Chondrocyte (in vitro differentiated cells): ENCODE data around the gene RHOBTB1. TPM values are rescaled to one million over a fixed set of nuclear protein-coding genes. Genes with fewer than 3 reads are reported as not detected.
A peak's percentile ranks its signal among the peaks of the same experiment; 100 is the strongest.

Experiments used
- DNase-seq: peaks from one replicate; pipeline ENCODE4 v3.0.0; 2021; ENCODE audit warnings: mixed read lengths, low spot score
- H3K27ac Mint-ChIP-seq: one replicate; pipeline ENCODE4 v1.8.0; 2021; ENCODE audit warnings: mild to moderate bottlenecking, moderate library complexity, mixed read lengths; ENCODE audit not compliant: unreplicated experiment
- H3K27me3 Mint-ChIP-seq: 2 replicates; pipeline ENCODE4 v1.8.0; 2021; ENCODE audit warnings: low read depth, mixed read lengths
- H3K36me3 Mint-ChIP-seq: 2 replicates; pipeline ENCODE4 v1.8.0; 2021; ENCODE audit warnings: low read depth, mixed read lengths
- H3K4me1 Mint-ChIP-seq: 2 replicates; pipeline ENCODE4 v1.8.0; 2021; ENCODE audit warnings: low read depth, mild to moderate bottlenecking, mixed read lengths
- H3K4me3 Mint-ChIP-seq: one replicate; pipeline ENCODE4 v1.8.0; 2021; ENCODE audit warnings: mild to moderate bottlenecking, moderate library complexity, mixed read lengths; ENCODE audit not compliant: unreplicated experiment
- H3K9me3 Mint-ChIP-seq: 2 replicates; pipeline ENCODE4 v1.8.0; 2021; ENCODE audit warnings: low read depth, mixed read lengths
- total RNA-seq: library from RNA; stranded (reverse); gene quantifications from 3 replicates; pipeline ENCODE4 v1.2.1, GENCODE V29; 2021
- TF ChIP-seq, protein P1 (sequence below): fragments of 200-600 bp; sonication (generic); IDR thresholded peaks from 2 replicates; pipeline ENCODE4 v1.5.0; 2021; ENCODE audit warnings: antibody characterized with exemption, mild to moderate bottlenecking, moderate library complexity

Gene RHOBTB1
- total RNA-seq, 1 donor from 2014 or later, result 19.2 TPM

DNA sequence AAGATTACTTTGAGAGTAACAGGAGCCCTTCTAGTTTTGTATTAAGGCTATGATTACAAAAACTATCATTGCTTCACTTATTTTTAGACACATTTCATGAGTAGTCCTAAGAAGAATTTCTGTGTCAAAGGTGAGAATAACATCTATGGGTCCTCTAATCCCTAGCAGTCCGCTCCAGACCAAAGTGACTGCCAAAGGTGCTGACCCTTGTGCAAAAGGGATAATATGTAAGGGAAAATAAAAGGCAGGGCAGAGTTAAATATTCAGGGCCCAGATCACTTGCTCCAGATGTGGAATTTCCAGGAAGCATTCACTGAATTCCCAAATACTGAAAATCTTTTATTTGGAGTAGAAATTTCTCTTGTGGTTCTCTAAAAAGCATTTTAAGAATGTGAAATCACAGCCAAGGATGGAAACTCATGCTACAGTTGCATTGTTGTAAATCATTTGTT lies 29.3 kb downstream of the RHOBTB1 start:
- Mint-ChIP-seq H3K36me3 (peaks cover 9% of the 10 kb centered on the region), H3K27me3 (no peaks in the 10 kb centered on the region), H3K4me1 (peaks cover 82% of the 10 kb centered on the region), H3K4me3 (no peak overlapping the region), H3K27ac (peak overlapping the region; percentile 96), H3K9me3 (peaks cover 10% of the 10 kb centered on the region)
- DNase-seq, result no peak
- TF ChIP-seq, protein P1, sequence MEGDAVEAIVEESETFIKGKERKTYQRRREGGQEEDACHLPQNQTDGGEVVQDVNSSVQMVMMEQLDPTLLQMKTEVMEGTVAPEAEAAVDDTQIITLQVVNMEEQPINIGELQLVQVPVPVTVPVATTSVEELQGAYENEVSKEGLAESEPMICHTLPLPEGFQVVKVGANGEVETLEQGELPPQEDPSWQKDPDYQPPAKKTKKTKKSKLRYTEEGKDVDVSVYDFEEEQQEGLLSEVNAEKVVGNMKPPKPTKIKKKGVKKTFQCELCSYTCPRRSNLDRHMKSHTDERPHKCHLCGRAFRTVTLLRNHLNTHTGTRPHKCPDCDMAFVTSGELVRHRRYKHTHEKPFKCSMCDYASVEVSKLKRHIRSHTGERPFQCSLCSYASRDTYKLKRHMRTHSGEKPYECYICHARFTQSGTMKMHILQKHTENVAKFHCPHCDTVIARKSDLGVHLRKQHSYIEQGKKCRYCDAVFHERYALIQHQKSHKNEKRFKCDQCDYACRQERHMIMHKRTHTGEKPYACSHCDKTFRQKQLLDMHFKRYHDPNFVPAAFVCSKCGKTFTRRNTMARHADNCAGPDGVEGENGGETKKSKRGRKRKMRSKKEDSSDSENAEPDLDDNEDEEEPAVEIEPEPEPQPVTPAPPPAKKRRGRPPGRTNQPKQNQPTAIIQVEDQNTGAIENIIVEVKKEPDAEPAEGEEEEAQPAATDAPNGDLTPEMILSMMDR, result no peak

- peak overlapping the region; percentile 96 for H3K27ac Mint-ChIP-seq
- no peak overlapping the region for H3K4me3 Mint-ChIP-seq
- H3K4me1 Mint-ChIP-seq, result peaks cover 85% of the 10 kb centered on the region
Measured at GRCh38 chr10:60913657-60914056, 30.3 kb downstream of the RHOBTB1 start.

GRCh38 chr10:60913071-60913470 lies 30.9 kb downstream of the RHOBTB1 start:
- H3K4me1 Mint-ChIP-seq, result peaks cover 87% of the 10 kb centered on the region
- H3K36me3 Mint-ChIP-seq, result peaks cover 9% of the 10 kb centered on the region
- H3K4me3 Mint-ChIP-seq, result no peak overlapping the region
- H3K27ac Mint-ChIP-seq, result no peak overlapping the region
- no peaks in the 10 kb centered on the region for H3K27me3 Mint-ChIP-seq
- H3K9me3 Mint-ChIP-seq, result peaks cover 7% of the 10 kb centered on the region
- TF ChIP-seq, protein P1, result no peak
- DNase-seq, result no peak

More at GRCh38 chr10:60913657-60914056, 30.3 kb downstream of the RHOBTB1 start:
- peaks cover 9% of the 10 kb centered on the region for H3K36me3 Mint-ChIP-seq
- TF ChIP-seq, protein P1, result no peak
- no peaks in the 10 kb centered on the region for H3K27me3 Mint-ChIP-seq
- no peak for DNase-seq
- peaks cover 10% of the 10 kb centered on the region for H3K9me3 Mint-ChIP-seq

GRCh38 chr10:60911715-60912114 lies 32.3 kb downstream of the RHOBTB1 start:
- Mint-ChIP-seq H3K36me3 (peaks cover 11% of the 10 kb centered on the region), H3K4me3 (no peak overlapping the region), H3K4me1 (peaks cover 82% of the 10 kb centered on the region), H3K9me3 (no peaks in the 10 kb centered on the region), H3K27ac (no peak overlapping the region), H3K27me3 (no peaks in the 10 kb centered on the region)
- TF ChIP-seq, protein P1, result no peak
- no peak for DNase-seq

GRCh38 chr10:60911216-60911615 lies 32.8 kb downstream of the RHOBTB1 start:
- TF ChIP-seq, protein P1, result no peak
- no peak for DNase-seq
- peaks cover 81% of the 10 kb centered on the region for H3K4me1 Mint-ChIP-seq
- H3K27me3 Mint-ChIP-seq, result no peaks in the 10 kb centered on the region
- peaks cover 11% of the 10 kb centered on the region for H3K36me3 Mint-ChIP-seq
- H3K9me3 Mint-ChIP-seq, result no peaks in the 10 kb centered on the region
- no peak overlapping the region for H3K4me3 Mint-ChIP-seq
- no peak overlapping the region for H3K27ac Mint-ChIP-seq
